ENCODE measurements around the gene MMP23B.
"Not testable (repeated sequence)": the region's sequence is repeated elsewhere in the genome, so short reads cannot be mapped to it uniquely, and the experiment has no call there.

The MMP23B gene

GRCh38 chr1:1631782-1632420 is at the start of gene MMP23B:
Gene MMP23B (plus strand): TSS chr1:1632173. CDS start chr1:1632219, 46 bp downstream.
- DNase-seq, result no peak

- DNase-seq, result no peak
These were observed 49.2 kb upstream of the MMP23B start for GRCh38 chr1:1582585-1583346.

- no peak for DNase-seq
These were observed 48.5 kb upstream of the MMP23B start for GRCh38 chr1:1583347-1584010.

- DNase-seq, result no peak
These were observed 40.5 kb upstream of the MMP23B start for GRCh38 chr1:1591452-1591851.

GRCh38 chr1:1593834-1594601 is 38.0 kb upstream of the MMP23B start:
- DNase-seq, result no peak

GRCh38 chr1:1594602-1595260 is 37.2 kb upstream of the MMP23B start:
- no peak for DNase-seq

- DNase-seq, result not testable (repeated sequence)
These were observed 36.6 kb upstream of the MMP23B start for GRCh38 chr1:1595341-1595740.

GRCh38 chr1:1596493-1597274 is 35.3 kb upstream of the MMP23B start:
- DNase-seq, result no peak

- DNase-seq, result peak; percentile 63
These were observed 34.6 kb upstream of the MMP23B start for GRCh38 chr1:1597275-1597930.

GRCh38 chr1:1598051-1598719 is 33.8 kb upstream of the MMP23B start:
- no peak for DNase-seq

GRCh38 chr1:1598720-1599029 is 33.3 kb upstream of the MMP23B start:
- DNase-seq, result no peak

- peak; percentile 71 for DNase-seq
These were observed 32.7 kb upstream of the MMP23B start for GRCh38 chr1:1599030-1599934.

GRCh38 chr1:1599935-1600860 is 31.8 kb upstream of the MMP23B start, which contains the start of gene FNDC10:
Gene FNDC10 (minus strand): TSS chr1:1600135. CDS start chr1:1600015, 120 bp downstream.
- peak; percentile 61 for DNase-seq

- no peak for DNase-seq
These were observed 31.0 kb upstream of the MMP23B start for GRCh38 chr1:1600861-1601563.

GRCh38 chr1:1601564-1602303 is 30.2 kb upstream of the MMP23B start:
- no peak for DNase-seq

GRCh38 chr1:1602304-1602967 is 29.5 kb upstream of the MMP23B start:
- no peak for DNase-seq
